Kidney epithelial cell (primary cell): ENCODE data around the gene OTOGL. TPM values are rescaled to one million over a fixed set of nuclear protein-coding genes. Genes with fewer than 3 reads are reported as not detected.

Source experiments
- DNase-seq: peaks from one replicate; pipeline ENCODE4 v3.0.0-alpha.2; 2010; ENCODE audit warnings: low read depth
- H3K27me3 ChIP-seq: 2 replicates; pipeline ENCODE4 v1.6.0; 2011; ENCODE audit warnings: low read length; ENCODE audit not compliant: control insufficient read depth, insufficient read depth
- H3K36me3 ChIP-seq: 2 replicates; pipeline ENCODE4 v1.5.1; 2011; ENCODE audit warnings: low read length; ENCODE audit not compliant: control insufficient read depth, insufficient read depth
- H3K4me3 ChIP-seq: 2 replicates; pipeline ENCODE4 v1.5.1; 2011; ENCODE audit warnings: low read depth, mild to moderate bottlenecking, control low read depth, low read length
- total RNA-seq: library from RNA; depleted of rRNA; stranded (reverse); fragments of >200 nt; gene quantifications from 2 replicates; pipeline ENCODE4 v1.2.3, GENCODE V29; 2015
- TF ChIP-seq, protein P1 (sequence below): IDR thresholded peaks from 2 replicates; pipeline ENCODE4 v1.5.1; 2011; ENCODE audit warnings: mild to moderate bottlenecking, moderate library complexity, low read length, control low read depth, inconsistent platforms; ENCODE audit not compliant: insufficient read depth, poor library complexity, severe bottlenecking

The OTOGL gene
- total RNA-seq, 1 donor from 2014 or later, result 0.33 TPM

DNA sequence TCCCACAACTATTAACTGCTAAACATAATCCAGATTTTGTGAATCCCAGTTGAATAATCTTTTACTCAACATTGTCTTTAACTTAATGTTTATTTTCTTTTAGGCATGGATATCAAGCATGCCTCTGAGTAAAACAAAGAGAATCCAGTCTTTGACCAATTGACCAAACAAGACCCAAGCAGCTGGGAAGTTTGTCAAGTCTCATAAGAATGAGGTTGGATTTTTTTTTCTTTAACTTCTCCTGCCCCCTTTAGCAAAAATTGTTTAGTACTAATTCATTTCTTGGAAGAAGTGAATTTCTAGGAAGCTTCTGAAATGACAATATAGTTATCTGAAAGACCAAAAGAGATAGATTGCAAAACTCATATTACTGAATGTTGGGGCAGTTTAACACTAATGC lies 89.9 kb downstream of the OTOGL start:
- TF ChIP-seq, protein P1, sequence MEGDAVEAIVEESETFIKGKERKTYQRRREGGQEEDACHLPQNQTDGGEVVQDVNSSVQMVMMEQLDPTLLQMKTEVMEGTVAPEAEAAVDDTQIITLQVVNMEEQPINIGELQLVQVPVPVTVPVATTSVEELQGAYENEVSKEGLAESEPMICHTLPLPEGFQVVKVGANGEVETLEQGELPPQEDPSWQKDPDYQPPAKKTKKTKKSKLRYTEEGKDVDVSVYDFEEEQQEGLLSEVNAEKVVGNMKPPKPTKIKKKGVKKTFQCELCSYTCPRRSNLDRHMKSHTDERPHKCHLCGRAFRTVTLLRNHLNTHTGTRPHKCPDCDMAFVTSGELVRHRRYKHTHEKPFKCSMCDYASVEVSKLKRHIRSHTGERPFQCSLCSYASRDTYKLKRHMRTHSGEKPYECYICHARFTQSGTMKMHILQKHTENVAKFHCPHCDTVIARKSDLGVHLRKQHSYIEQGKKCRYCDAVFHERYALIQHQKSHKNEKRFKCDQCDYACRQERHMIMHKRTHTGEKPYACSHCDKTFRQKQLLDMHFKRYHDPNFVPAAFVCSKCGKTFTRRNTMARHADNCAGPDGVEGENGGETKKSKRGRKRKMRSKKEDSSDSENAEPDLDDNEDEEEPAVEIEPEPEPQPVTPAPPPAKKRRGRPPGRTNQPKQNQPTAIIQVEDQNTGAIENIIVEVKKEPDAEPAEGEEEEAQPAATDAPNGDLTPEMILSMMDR, result no peak
- Histone ChIP-seq H3K4me3 (no peak overlapping the region), H3K36me3 (no peaks in the 10 kb centered on the region), H3K27me3 (no peaks in the 10 kb centered on the region)
- DNase-seq, result no peak

DNA sequence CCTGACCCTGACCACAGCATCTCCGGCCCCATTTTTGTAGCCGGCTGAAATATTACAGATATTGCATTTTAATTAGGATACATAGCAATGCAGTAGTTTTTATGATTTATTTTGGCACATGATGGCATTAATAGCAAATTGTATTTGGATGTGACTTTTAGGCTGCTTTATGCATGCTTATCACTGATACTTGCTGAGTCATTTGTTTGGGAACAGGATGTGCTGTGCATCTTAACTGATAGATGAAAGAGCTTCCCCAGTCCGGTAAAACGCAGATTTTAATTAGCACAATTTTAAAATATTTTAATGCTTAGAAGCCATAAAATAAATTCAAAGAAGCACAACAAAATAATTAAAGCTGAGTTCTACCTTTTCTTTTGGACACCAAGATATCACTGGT lies 90.7 kb downstream of the OTOGL start:
- no peak for DNase-seq
- TF ChIP-seq, protein P1, result no peak
- Histone ChIP-seq H3K27me3 (no peaks in the 10 kb centered on the region), H3K36me3 (no peaks in the 10 kb centered on the region), H3K4me3 (no peak overlapping the region)

DNA sequence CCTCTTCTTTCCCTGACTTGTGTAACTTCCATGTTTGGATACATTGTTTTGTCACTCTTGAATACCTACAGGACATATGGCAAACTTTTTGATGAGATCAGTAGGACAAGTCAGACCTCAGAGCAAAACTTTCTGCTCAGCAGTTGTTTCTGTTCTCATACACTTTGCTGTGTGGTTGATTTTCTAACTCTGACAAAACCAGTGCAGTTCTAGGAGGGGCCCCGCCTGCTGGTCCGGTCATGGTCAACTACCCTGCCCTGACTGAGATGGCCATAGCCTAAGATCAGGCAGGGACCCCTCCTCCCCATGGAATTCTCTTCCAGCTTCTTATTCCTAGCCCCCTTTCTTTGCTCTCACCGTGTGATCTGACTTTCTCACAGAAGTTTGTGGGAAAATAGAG lies 92.8 kb downstream of the OTOGL start:
- H3K36me3 ChIP-seq, result no peaks in the 10 kb centered on the region
- TF ChIP-seq, protein P1, result no peak
- no peak for DNase-seq
- H3K27me3 ChIP-seq, result no peaks in the 10 kb centered on the region
- no peak overlapping the region for H3K4me3 ChIP-seq

DNA sequence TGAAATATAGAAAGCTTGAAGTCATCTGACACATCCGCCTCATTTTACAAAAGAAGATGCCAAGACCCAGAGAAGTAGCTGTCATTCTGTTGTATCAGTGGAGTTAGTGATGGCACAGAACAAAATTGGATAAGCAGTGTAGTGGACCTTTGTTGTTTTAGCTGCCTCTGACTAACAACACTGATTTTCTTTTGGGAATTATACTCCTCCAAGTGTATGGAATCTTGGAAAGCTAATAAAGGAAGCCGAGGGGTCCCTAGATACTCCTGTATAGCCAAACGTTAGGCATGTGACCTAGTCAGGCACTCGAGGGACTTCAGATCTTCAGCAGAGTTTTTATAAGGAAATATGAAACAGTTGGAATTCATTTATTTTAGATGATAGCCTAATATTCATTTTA lies 94.5 kb downstream of the OTOGL start:
- Histone ChIP-seq H3K36me3 (no peaks in the 10 kb centered on the region), H3K27me3 (no peaks in the 10 kb centered on the region), H3K4me3 (no peak overlapping the region)
- no peak for DNase-seq
- TF ChIP-seq, protein P1, result no peak

DNA sequence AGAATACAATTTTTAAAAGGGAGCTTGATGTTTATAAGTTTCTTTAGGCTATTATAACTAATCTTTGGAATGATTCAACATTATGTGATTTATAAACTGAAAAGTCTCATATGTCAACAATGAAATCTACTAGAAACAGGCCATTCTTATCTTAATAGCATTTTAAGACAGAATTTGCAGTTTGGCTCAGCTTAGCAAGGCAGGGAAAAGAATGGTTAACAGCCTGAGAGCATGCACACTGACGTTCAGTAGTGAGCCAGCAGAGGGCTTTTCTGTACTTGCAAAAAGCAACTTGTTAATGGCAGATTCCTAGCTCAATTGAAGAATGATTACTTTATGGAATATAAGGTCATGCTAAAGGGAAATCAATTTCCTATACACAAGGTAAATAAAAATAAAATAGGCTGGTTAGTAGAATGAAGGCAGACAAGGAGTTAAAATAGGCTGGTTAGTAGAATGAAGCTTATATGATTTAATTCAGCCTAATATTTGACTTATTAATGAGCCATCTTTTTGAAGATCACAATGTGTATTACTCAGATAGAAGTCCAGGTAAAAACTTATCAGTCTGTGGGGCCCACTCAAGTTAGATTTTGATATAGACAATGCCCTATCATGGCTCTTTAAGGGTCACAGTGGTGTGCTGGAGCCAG lies 95.9 kb downstream of the OTOGL start:
- no peak for DNase-seq
- TF ChIP-seq, protein P1, result peak; percentile 77

DNA sequence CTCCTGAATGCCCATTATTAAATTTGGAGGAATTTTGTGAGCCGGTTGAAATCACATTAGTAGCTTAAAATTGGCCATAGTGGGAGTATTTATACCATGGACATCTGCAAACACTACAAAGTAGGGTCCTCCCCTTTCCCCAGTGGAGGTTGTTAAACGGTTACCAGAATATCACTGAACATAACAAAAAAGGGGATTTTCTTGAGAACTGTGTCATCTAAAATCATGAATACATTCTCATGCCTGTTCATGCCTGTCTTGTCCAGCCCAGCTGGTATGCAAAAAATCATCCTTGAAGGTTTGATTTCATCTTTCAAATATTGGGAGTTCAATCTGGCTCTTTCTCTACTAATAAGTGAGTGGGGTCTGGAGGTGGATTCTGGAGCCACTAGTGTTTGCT lies 96.4 kb downstream of the OTOGL start:
- TF ChIP-seq, protein P1, result no peak
- H3K27me3 ChIP-seq, result no peaks in the 10 kb centered on the region
- DNase-seq, result no peak
- no peaks in the 10 kb centered on the region for H3K36me3 ChIP-seq
- no peak overlapping the region for H3K4me3 ChIP-seq

More for the DNA sequence above, 95.9 kb downstream of the OTOGL start:
- H3K27me3 ChIP-seq, result no peaks in the 10 kb centered on the region
- H3K4me3 ChIP-seq, result no peak overlapping the region
- H3K36me3 ChIP-seq, result no peaks in the 10 kb centered on the region
